IMR-90 (cell line): ENCODE results near the gene ARAP2. TPM values are rescaled to one million over a fixed set of nuclear protein-coding genes. Genes with fewer than 3 reads are reported as not detected.

Experiments
- ATAC-seq: fragments of 200-7000 bp; cut with Tn5 transposase; 2 replicates; pipeline ENCODE4 v1.9.1; 2020; ENCODE audit warnings: low read depth, mild to moderate bottlenecking, moderate library complexity
- BruUV-seq: library from RNA; stranded (reverse); fragments of 400-500 nt; replicated peaks from 2 replicates; lab custom pipeline; 2021; lab: Mats Ljungman, UMichigan
- CTCF ChIA-PET: fragments of 300-600 bp; formaldehyde crosslinking; extraction: SDS; loops from one replicate; lab custom pipeline; 2021; ENCODE audit warnings: antibody characterized with exemption; lab: Yijun Ruan, JAX
- POLR2A ChIA-PET: fragments of 300-600 bp; sonication (Branson Sonifier 250); formaldehyde crosslinking; loops from one replicate; lab custom pipeline; 2022; ENCODE audit warnings: antibody characterized with exemption; ENCODE audit not compliant: unreplicated experiment; lab: Charles Lee
- DNase-seq: peaks from one replicate; pipeline ENCODE4 v3.0.0; 2013
- H2AFZ ChIP-seq: replicated peaks from 2 replicates; pipeline ENCODE3; 2013; ENCODE audit warnings: low read length, mild to moderate bottlenecking; ENCODE audit not compliant: poor library complexity
- H2AK5ac ChIP-seq: 2 replicates; pipeline ENCODE4 v1.6.1; 2013; ENCODE audit warnings: low read depth, low read length, inconsistent platforms
- H2AK9ac ChIP-seq: replicated peaks from 2 replicates; pipeline ENCODE3; 2013; ENCODE audit warnings: mild to moderate bottlenecking, low read depth, low read length, moderate library complexity; ENCODE audit not compliant: poor library complexity
- H2BK120ac ChIP-seq: 2 replicates; pipeline ENCODE4 v1.6.1; 2013; ENCODE audit warnings: low read depth, low read length, inconsistent platforms
- H2BK15ac ChIP-seq: 3 replicates; pipeline ENCODE4 v1.6.1; 2013; ENCODE audit warnings: low read depth, low read length, inconsistent platforms
- H2BK20ac ChIP-seq: 2 replicates; pipeline ENCODE4 v1.6.1; 2013; ENCODE audit warnings: low read depth, mild to moderate bottlenecking, inconsistent platforms, low read length, moderate library complexity
- H2BK5ac ChIP-seq: 2 replicates; pipeline ENCODE4 v1.6.1; 2013; ENCODE audit warnings: mild to moderate bottlenecking, low read depth, low read length, inconsistent platforms; ENCODE audit not compliant: poor library complexity, severe bottlenecking
- H3K14ac ChIP-seq: replicated peaks from 2 replicates; pipeline ENCODE4 v1.6.1; 2013; ENCODE audit warnings: low read depth, low read length, inconsistent platforms
- H3K18ac ChIP-seq: 2 replicates; pipeline ENCODE4 v1.6.1; 2013; ENCODE audit warnings: low read depth, low read length, control low read depth
- H3K23ac ChIP-seq: 2 replicates; pipeline ENCODE4 v1.6.1; 2013; ENCODE audit warnings: low read depth, low read length, inconsistent platforms
- H3K27ac ChIP-seq: 2 replicates; pipeline ENCODE4 v1.5.1; 2013; ENCODE audit warnings: mild to moderate bottlenecking, control low read depth, low read length; ENCODE audit not compliant: insufficient read depth
- H3K27me3 ChIP-seq: 2 replicates; pipeline ENCODE4 v1.6.1; 2013; ENCODE audit warnings: low read length; ENCODE audit not compliant: control insufficient read depth, insufficient read depth
- H3K36me3 ChIP-seq: 2 replicates; pipeline ENCODE4 v1.6.1; 2013; ENCODE audit warnings: low read length, mixed read lengths; ENCODE audit not compliant: control insufficient read depth, insufficient read depth
- H3K4ac ChIP-seq: 2 replicates; pipeline ENCODE4 v1.6.1; 2013; ENCODE audit warnings: low read depth, low read length, inconsistent platforms
- H3K4me1 ChIP-seq: 2 replicates; pipeline ENCODE4 v1.6.1; 2013; ENCODE audit warnings: low read length, mixed read lengths; ENCODE audit not compliant: control insufficient read depth, insufficient read depth
- H3K4me2 ChIP-seq: 2 replicates; pipeline ENCODE4 v1.6.1; 2013; ENCODE audit warnings: low read depth, mild to moderate bottlenecking, control low read depth, low read length, moderate library complexity
- H3K4me3 ChIP-seq: 2 replicates; pipeline ENCODE4 v1.5.1; 2013; ENCODE audit warnings: low read depth, mild to moderate bottlenecking, control low read depth, low read length, moderate library complexity; ENCODE audit not compliant: insufficient read depth
- H3K56ac ChIP-seq: 2 replicates; pipeline ENCODE4 v1.6.1; 2013; ENCODE audit warnings: low read length, inconsistent platforms; ENCODE audit not compliant: insufficient read depth; ENCODE audit errors: extremely low read depth
- H3K79me1 ChIP-seq, 2 experiments: 2 replicates each; pipeline ENCODE4 v1.6.1; 2013; ENCODE audit warnings: low read length in 2 of 2, inconsistent platforms in 1 of 2, low read depth in 1 of 2
- H3K9ac ChIP-seq: 2 replicates; pipeline ENCODE4 v1.6.1; 2013; ENCODE audit warnings: low read depth, low read length, control low read depth
- H3K9me1 ChIP-seq: 2 replicates; pipeline ENCODE4 v1.6.1; 2013; ENCODE audit warnings: low read length, inconsistent platforms; ENCODE audit not compliant: insufficient read depth
- H3K9me3 ChIP-seq: 2 replicates; pipeline ENCODE4 v1.6.1; 2013; ENCODE audit warnings: low read length; ENCODE audit not compliant: control insufficient read depth, insufficient read depth
- H4K20me1 ChIP-seq: 2 replicates; pipeline ENCODE4 v1.6.1; 2013; ENCODE audit warnings: low read length, inconsistent platforms; ENCODE audit not compliant: insufficient read depth
- H4K5ac ChIP-seq: 2 replicates; pipeline ENCODE4 v1.6.1; 2013; ENCODE audit warnings: mild to moderate bottlenecking, low read depth, low read length, control low read depth
- H4K8ac ChIP-seq, 2 experiments: 2 replicates each; pipeline ENCODE4 v1.6.1; 2013; ENCODE audit warnings: low read depth in 2 of 2, low read length in 2 of 2, control low read depth in 1 of 2, inconsistent platforms in 1 of 2
- H4K91ac ChIP-seq: 2 replicates; pipeline ENCODE4 v1.6.1; 2013; ENCODE audit warnings: low read depth, low read length, inconsistent platforms; ENCODE audit not compliant: insufficient read depth
- CHD1 ChIP-seq: IDR thresholded peaks from 2 replicates; pipeline ENCODE4 v1.6.1; 2012; ENCODE audit warnings: low read depth, low read length, improper control_type of control experiment
- NFE2L2 ChIP-seq: fragments of 150-350 bp; IDR thresholded peaks from 2 replicates; pipeline ENCODE4 v1.6.1; 2016; ENCODE audit warnings: low read depth, mild to moderate bottlenecking, low read length
- WGBS, 2 experiments: methylation state at CpG; one replicate each; pipeline versions ENCODE4 v1.1.5 to v1.1.7; 2013; ENCODE audit warnings: missing lambda C conversion rate in 2 of 2; ENCODE audit not compliant: insufficient read length in 1 of 2; ENCODE audit errors: extremely low coverage in 2 of 2; 5-methylcytosine and 5-hydroxymethylcytosine counted together
- dilution Hi-C: fragments of 300-500 bp; cut with HindIII; formaldehyde crosslinking; loops from one replicate; pipeline ENCODE4 v1.14.3; 2018; ENCODE audit warnings: low sequenced_read_pairs; ENCODE audit not compliant: unreplicated experiment
- in situ Hi-C: fragments of 300-500 bp; cut with MboI; formaldehyde crosslinking; loops from 3 replicates; pipeline ENCODE4 v1.14.3; 2019; ENCODE audit warnings: low sequenced_read_pairs, inconsistent platforms, mixed read lengths
- intact Hi-C: fragments of 100-400 bp; cut with micrococcal nuclease; formaldehyde crosslinking; loops from 2 replicates; pipeline ENCODE4 v1.10.0; 2022
- polyA plus RNA-seq, 3 experiments: library from polyadenylated mRNA; depleted of rRNA; stranded (reverse); fragments of >200 nt; gene quantifications; 2 replicates each; pipeline ENCODE4 v1.2.3, GENCODE V29; 2012; ENCODE audit warnings: low replicate concordance in 1 of 3
- total RNA-seq: library from RNA; depleted of rRNA; stranded (reverse); fragments of >200 nt; gene quantifications from 2 replicates; pipeline ENCODE4 v1.2.3, GENCODE V29; 2012

Gene ARAP2
- total and polyA plus RNA-seq, 2 of the 4 experiments (the other 2 are of a cell fraction): 0.32 to 1.8 TPM

DNA sequence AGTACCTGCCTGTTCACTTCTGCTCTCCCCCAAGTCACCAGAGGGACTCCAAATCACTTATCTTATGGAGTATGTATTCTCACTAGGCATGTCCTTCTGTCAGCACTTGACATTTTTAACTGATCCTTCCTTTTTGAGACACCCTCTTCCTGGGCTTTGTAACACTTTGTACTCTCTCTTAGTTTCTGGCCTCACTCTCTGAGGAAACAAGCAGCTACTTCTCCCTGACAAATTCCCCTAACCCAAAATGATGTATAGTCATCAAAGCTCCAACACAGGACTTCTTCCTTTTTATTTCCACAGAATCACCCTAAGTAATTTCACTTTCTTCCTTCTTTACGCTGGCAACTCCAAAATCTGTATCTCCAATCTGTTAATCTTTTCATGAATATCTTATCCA is 101.8 kb downstream of the ARAP2 start:
- dilution Hi-C loops (no loop called here), in situ Hi-C loops (no loop called here), intact Hi-C loops (no loop called here)
- H2AFZ ChIP-seq: no peak overlapping the region
- H3K4me3 ChIP-seq: no peak overlapping the region
- H3K4ac ChIP-seq: no peak overlapping the region
- 100% methylated on average over 1 of the region's 1 CpG; no CpG with 5 or more reads in 1 of the 2 experiments for WGBS, 2 experiments
- no peak overlapping the region for H2AK5ac ChIP-seq
- H2BK120ac ChIP-seq: no peak overlapping the region
- no TSS peak for BruUV-seq
- H3K9me3 ChIP-seq: no peaks in the 10 kb centered on the region
- POLR2A ChIA-PET: no interaction called here
- CTCF ChIA-PET: no interaction called here
- H3K27me3 ChIP-seq: no peaks in the 10 kb centered on the region
- H3K14ac ChIP-seq: no peak overlapping the region
- no peaks in the 10 kb centered on the region for H3K36me3 ChIP-seq
- H4K20me1 ChIP-seq: no peaks in the 10 kb centered on the region
- H4K5ac ChIP-seq: no peak overlapping the region
- no peak overlapping the region for H4K8ac ChIP-seq
- no peak for ATAC-seq
- no peaks in the 10 kb centered on the region for H3K9me1 ChIP-seq
- no peak for TF ChIP-seq CHD1
- TF ChIP-seq NFE2L2: no peak
- no peak overlapping the region for H2BK20ac ChIP-seq
- no peak overlapping the region for H3K4me2 ChIP-seq
- H3K9ac ChIP-seq: no peak overlapping the region
- no peak for DNase-seq
- no peak overlapping the region for H2AK9ac ChIP-seq
- H3K27ac ChIP-seq: no peak overlapping the region
- H3K23ac ChIP-seq: no peak overlapping the region
- H2BK5ac ChIP-seq: no peak overlapping the region
- no peak overlapping the region for H3K18ac ChIP-seq
- H3K56ac ChIP-seq: no peak overlapping the region
- H4K91ac ChIP-seq: no peak overlapping the region
- no peaks in the 10 kb centered on the region for H3K79me1 ChIP-seq
- H3K4me1 ChIP-seq: no peaks in the 10 kb centered on the region
- no peak overlapping the region for H2BK15ac ChIP-seq
